Spleen (tissue), 11 donors: ENCODE measurements around the gene QRFP. TPM values are rescaled to one million over a fixed set of nuclear protein-coding genes. Genes with fewer than 3 reads are reported as not detected.

Experiments used
- DNase-seq: peaks from one replicate; pipeline ENCODE4 v3.0.0-alpha.2; 2020
- H3K27ac ChIP-seq, 8 donors: fragments of 200-600 bp; sonication (generic) in 7 of 8; 1 replicate in 4 of 8; 2 replicates in 4 of 8; pipeline versions ENCODE4 v1.5.0 to v1.8.0; 2016 to 2021; ENCODE audit warnings: inconsistent platforms in 4 of 8, mild to moderate bottlenecking in 4 of 8, moderate library complexity in 1 of 8
- H3K27me3 ChIP-seq, 7 donors: fragments of 200-600 bp; sonication (generic) in 6 of 7; replicated peaks in 1 of 7; 1 replicate in 4 of 7; 2 replicates in 3 of 7; pipeline versions ENCODE4 v1.5.0 to v1.8.0; 2016 to 2021; ENCODE audit warnings: inconsistent platforms in 3 of 7, mild to moderate bottlenecking in 1 of 7
- H3K36me3 ChIP-seq, 6 donors: fragments of 200-600 bp; sonication (generic) in 5 of 6; 1 replicate in 4 of 6; 2 replicates in 2 of 6; pipeline versions ENCODE4 v1.5.0 to v1.8.0; 2016 to 2021; ENCODE audit warnings: inconsistent platforms in 2 of 6
- H3K4me1 ChIP-seq, 6 donors: fragments of 200-600 bp; sonication (generic) in 5 of 6; 1 replicate in 3 of 6; 2 replicates in 3 of 6; pipeline versions ENCODE4 v1.5.0 to v1.8.0; 2016 to 2021; ENCODE audit warnings: inconsistent platforms in 3 of 6
- H3K4me3 ChIP-seq, 8 donors: fragments of 200-600 bp; sonication (generic) in 7 of 8; 1 replicate in 4 of 8; 2 replicates in 4 of 8; pipeline versions ENCODE4 v1.5.0 to v1.8.0; 2016 to 2021; ENCODE audit warnings: inconsistent platforms in 4 of 8, mild to moderate bottlenecking in 4 of 8, moderate library complexity in 2 of 8
- H3K9me3 ChIP-seq, 8 donors: fragments of 200-600 bp; sonication (generic) in 7 of 8; 1 replicate in 4 of 8; 2 replicates in 4 of 8; pipeline versions ENCODE4 v1.5.0 to v1.8.0; 2016 to 2021; ENCODE audit warnings: inconsistent platforms in 4 of 8
- POLR2A ChIP-seq, 3 donors: fragments of 450-650 bp; IDR thresholded peaks; one replicate each; pipeline ENCODE4 v1.5.1; 2017; ENCODE audit warnings: antibody characterized with exemption in 3 of 3, mild to moderate bottlenecking in 1 of 3
- POLR2AphosphoS5 ChIP-seq, 3 donors: sonication (generic); formaldehyde crosslinking; IDR thresholded peaks; one replicate each; pipeline ENCODE4 v1.5.1; 2017; ENCODE audit warnings: antibody characterized with exemption in 3 of 3
- WGBS, 5 donors: extraction: QIAGEN DNeasy Blood & Tissue Kit in 3 of 5; methylation state at CpG; one replicate each; pipeline versions ENCODE4 v1.1.5 to v1.1.7; 2013 to 2018; 5-methylcytosine and 5-hydroxymethylcytosine counted together
- intact Hi-C: fragments of 100-400 bp; cut with DNase I; formaldehyde crosslinking; loops from one replicate; pipeline ENCODE4 v1.15.0; 2023; ENCODE audit warnings: low total_unique reads
- polyA plus RNA-seq, 3 donors: library from polyadenylated mRNA; stranded (reverse); fragments of 200-250 nt; gene quantifications; one replicate each; pipeline ENCODE4 v1.2.1, GENCODE V29; 2013
- total RNA-seq, 7 donors: library from RNA; depleted of rRNA in 3 of 7; stranded (reverse); fragments of >200 nt in 3 of 7; fragmentation: NEBNext Ultra II Directional in 4 of 7; extraction: Animal tissue kit (Norgen Biotek cat#: 25700) in 4 of 7; gene quantifications; one replicate each; pipeline versions ENCODE4 v1.1.0 to v1.2.1, GENCODE V29; 2016 to 2021
- TF ChIP-seq, protein P1 (sequence below), 11 experiments: fragments of 200-600 bp in 7 of 11; fragments of 450-650 bp in 4 of 11; sonication (generic) in 4 of 11; IDR thresholded peaks in 8 of 11; conservative IDR thresholded peaks in 3 of 11; 1 replicate in 7 of 11; 2 replicates in 4 of 11; pipeline versions ENCODE4 v1.4.0 to v1.8.0; 2016 to 2021; ENCODE audit warnings: antibody characterized with exemption in 11 of 11, inconsistent platforms in 4 of 11, mild to moderate bottlenecking in 1 of 11
- donor health status: healthy with polysubstance abuse.
- donor health status: DM: no; HTN: no; CAD: no; lungs with moderate emphysema.
- donor health status: DM: no; HTN: no; CAD: no.
- donor health status: Bipolar disorder and iron deficiency.
- donor health status: healthy.
- donor health status: DM: no; HTN: no; CAD: no.
- donor health status: DM: yes; HTN: yes; CAD: no.

Gene QRFP
- total and polyA plus RNA-seq, 10 donors: 0.13 to 0.16 TPM; not detected in 8

DNA sequence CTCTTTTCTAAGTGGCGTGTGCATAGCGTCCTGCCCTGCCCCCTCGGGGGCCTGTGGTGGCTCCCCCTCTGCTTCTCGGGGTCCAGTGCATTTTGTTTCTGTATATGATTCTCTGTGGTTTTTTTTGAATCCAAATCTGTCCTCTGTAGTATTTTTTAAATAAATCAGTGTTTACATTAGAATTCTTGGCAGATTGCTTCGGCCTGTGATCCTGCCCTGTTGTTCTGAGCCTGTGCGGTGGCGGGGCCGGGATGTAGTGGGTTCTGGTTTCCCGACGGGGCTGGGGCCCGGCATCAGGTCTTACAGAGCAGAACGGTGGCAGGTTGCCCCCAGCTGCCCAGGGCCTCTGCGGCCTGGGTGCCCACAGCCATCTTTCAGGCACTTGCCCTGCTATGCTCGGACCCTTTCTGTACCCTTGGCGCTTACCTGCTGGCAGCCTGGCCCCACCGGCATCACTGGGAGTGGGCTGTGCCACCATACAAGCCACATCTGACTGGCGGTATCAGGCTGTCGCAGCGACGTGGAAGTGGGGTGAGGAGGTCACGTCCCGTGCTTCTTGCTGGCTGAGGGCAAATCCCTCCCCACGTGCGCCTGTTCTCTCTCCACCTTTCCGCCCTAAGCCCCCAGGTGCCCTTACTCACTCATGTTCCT is 9.0 kb downstream of the QRFP start:
- Histone ChIP-seq H3K36me3 (peaks cover 5 to 100% (median 72%) of the 10 kb centered on the region in 6 donors), H3K4me3 (no peak overlapping the region), H3K4me1 (peaks cover 0 to 2% (median 0%) of the 10 kb centered on the region in 6 donors), H3K9me3 (no peaks in the 10 kb centered on the region), H3K27ac (no peak overlapping the region), H3K27me3 (no peaks in the 10 kb centered on the region)
- TF ChIP-seq POLR2AphosphoS5 (IDR thresholded peaks at IDR 0.05): peak in 1 of 3 donors; percentile 13
- TF ChIP-seq, protein P1, sequence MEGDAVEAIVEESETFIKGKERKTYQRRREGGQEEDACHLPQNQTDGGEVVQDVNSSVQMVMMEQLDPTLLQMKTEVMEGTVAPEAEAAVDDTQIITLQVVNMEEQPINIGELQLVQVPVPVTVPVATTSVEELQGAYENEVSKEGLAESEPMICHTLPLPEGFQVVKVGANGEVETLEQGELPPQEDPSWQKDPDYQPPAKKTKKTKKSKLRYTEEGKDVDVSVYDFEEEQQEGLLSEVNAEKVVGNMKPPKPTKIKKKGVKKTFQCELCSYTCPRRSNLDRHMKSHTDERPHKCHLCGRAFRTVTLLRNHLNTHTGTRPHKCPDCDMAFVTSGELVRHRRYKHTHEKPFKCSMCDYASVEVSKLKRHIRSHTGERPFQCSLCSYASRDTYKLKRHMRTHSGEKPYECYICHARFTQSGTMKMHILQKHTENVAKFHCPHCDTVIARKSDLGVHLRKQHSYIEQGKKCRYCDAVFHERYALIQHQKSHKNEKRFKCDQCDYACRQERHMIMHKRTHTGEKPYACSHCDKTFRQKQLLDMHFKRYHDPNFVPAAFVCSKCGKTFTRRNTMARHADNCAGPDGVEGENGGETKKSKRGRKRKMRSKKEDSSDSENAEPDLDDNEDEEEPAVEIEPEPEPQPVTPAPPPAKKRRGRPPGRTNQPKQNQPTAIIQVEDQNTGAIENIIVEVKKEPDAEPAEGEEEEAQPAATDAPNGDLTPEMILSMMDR (IDR thresholded peaks at IDR 0.05 in 8 of 11, conservative IDR thresholded peaks at IDR 0.05 in 3 of 11): no peak
- no peak for TF ChIP-seq POLR2A (IDR thresholded peaks at IDR 0.05)
- DNase-seq: no peak
- intact Hi-C loops: no loop called here
- WGBS, 5 donors: 90 to 94% (median 92%) methylated on average over 22 to 25 of the region's 25 CpGs

DNA sequence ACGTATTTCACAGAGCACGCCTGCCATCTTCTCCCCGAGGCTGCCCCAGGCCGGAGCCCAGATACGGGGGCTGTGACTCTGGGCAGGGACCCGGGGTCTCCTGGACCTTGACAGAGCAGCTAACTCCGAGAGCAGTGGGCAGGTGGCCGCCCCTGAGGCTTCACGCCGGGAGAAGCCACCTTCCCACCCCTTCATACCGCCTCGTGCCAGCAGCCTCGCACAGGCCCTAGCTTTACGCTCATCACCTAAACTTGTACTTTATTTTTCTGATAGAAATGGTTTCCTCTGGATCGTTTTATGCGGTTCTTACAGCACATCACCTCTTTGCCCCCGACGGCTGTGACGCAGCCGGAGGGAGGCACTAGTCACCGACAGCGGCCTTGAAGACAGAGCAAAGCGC is 9.6 kb downstream of the QRFP start:
- Histone ChIP-seq H3K9me3 (no peaks in the 10 kb centered on the region), H3K4me3 (no peak overlapping the region), H3K27me3 (no peaks in the 10 kb centered on the region), H3K36me3 (peaks cover 5 to 100% (median 78%) of the 10 kb centered on the region in 6 donors), H3K4me1 (no peaks in the 10 kb centered on the region), H3K27ac (no peak overlapping the region)
- peak; percentile 56 for DNase-seq
- WGBS, 5 donors: 94 to 97% (median 94%) methylated on average over 23 of the region's 23 CpGs
- intact Hi-C loops: no loop called here
- TF ChIP-seq POLR2AphosphoS5 (IDR thresholded peaks at IDR 0.05): no peak
- TF ChIP-seq POLR2A (IDR thresholded peaks at IDR 0.05): no peak
- TF ChIP-seq, protein P1 (IDR thresholded peaks at IDR 0.05 in 8 of 11, conservative IDR thresholded peaks at IDR 0.05 in 3 of 11): no peak

DNA sequence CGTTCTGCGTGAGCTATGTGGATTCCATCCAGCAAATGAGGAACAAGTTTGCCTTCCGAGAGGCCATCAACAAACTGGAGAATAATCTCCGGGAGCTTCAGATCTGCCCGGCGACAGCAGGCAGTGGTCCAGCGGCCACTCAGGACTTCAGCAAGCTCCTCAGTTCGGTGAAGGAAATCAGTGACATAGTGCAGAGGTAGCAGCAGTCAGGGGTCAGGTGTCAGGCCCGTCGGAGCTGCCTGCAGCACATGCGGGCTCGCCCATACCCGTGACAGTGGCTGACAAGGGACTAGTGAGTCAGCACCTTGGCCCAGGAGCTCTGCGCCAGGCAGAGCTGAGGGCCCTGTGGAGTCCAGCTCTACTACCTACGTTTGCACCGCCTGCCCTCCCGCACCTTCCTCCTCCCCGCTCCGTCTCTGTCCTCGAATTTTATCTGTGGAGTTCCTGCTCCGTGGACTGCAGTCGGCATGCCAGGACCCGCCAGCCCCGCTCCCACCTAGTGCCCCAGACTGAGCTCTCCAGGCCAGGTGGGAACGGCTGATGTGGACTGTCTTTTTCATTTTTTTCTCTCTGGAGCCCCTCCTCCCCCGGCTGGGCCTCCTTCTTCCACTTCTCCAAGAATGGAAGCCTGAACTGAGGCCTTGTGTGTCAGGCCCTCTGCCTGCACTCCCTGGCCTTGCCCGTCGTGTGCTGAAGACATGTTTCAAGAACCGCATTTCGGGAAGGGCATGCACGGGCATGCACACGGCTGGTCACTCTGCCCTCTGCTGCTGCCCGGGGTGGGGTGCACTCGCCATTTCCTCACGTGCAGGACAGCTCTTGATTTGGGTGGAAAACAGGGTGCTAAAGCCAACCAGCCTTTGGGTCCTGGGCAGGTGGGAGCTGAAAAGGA is 10.9 kb downstream of the QRFP start:
- Histone ChIP-seq H3K4me1 (no peaks in the 10 kb centered on the region), H3K36me3 (peaks cover 5 to 100% (median 91%) of the 10 kb centered on the region in 6 donors)

More for the DNA sequence above, 10.9 kb downstream of the QRFP start:
- 90 to 95% (median 94%) methylated on average over 30 to 35 of the region's 35 CpGs for WGBS, 5 donors
- H3K9me3 ChIP-seq: no peaks in the 10 kb centered on the region
- H3K27ac ChIP-seq: no peak overlapping the region
- H3K4me3 ChIP-seq: no peak overlapping the region
- DNase-seq: peak; percentile 63
- H3K27me3 ChIP-seq: no peaks in the 10 kb centered on the region
- TF ChIP-seq POLR2AphosphoS5 (IDR thresholded peaks at IDR 0.05): no peak
- TF ChIP-seq POLR2A (IDR thresholded peaks at IDR 0.05): no peak
- TF ChIP-seq, protein P1 (IDR thresholded peaks at IDR 0.05 in 8 of 11, conservative IDR thresholded peaks at IDR 0.05 in 3 of 11): no peak
- intact Hi-C loops: no loop called here
